Colonic mucosa (tissue), 4 donors: Measurements from ENCODE around the gene RNF17. TPM values are rescaled to one million over a fixed set of nuclear protein-coding genes. Genes with fewer than 3 reads are reported as not detected.
"Not testable (repeated sequence)": the region's sequence is repeated elsewhere in the genome, so short reads cannot be mapped to it uniquely, and the experiment has no call there.

ENCODE experiments used
- DNase-seq: peaks from one replicate; pipeline ENCODE4 v3.0.0-alpha.2; 2020
- H3K27ac ChIP-seq: fragments of 200-600 bp; one replicate; pipeline ENCODE4 v1.8.0; 2021
- H3K27me3 ChIP-seq: fragments of 200-600 bp; one replicate; pipeline ENCODE4 v1.8.0; 2021
- H3K36me3 ChIP-seq: fragments of 200-600 bp; one replicate; pipeline ENCODE4 v1.8.0; 2021
- H3K4me1 ChIP-seq: fragments of 200-600 bp; one replicate; pipeline ENCODE4 v1.8.0; 2021; ENCODE audit warnings: mild to moderate bottlenecking
- H3K4me3 ChIP-seq: fragments of 200-600 bp; one replicate; pipeline ENCODE4 v1.8.0; 2021
- H3K9ac ChIP-seq, 2 donors: one replicate each; pipeline ENCODE4 v1.7.0; 2013; ENCODE audit warnings: control low read depth in 2 of 2, low read depth in 2 of 2, low read length in 2 of 2
- H3K9me3 ChIP-seq: fragments of 200-600 bp; one replicate; pipeline ENCODE4 v1.8.0; 2021
- intact Hi-C: fragments of 100-400 bp; cut with DNase I; formaldehyde crosslinking; loops from one replicate; pipeline ENCODE4 v1.14.1; 2022
- total RNA-seq, 2 donors: library from RNA; stranded (reverse); fragmentation: NEBNext Ultra II Directional in 1 of 2; extraction: Animal tissue kit (Norgen Biotek cat#: 25700) in 1 of 2; gene quantifications; one replicate each; pipeline ENCODE4 v1.2.1, GENCODE V29; 2021
- TF ChIP-seq, protein P1 (sequence below): fragments of 200-600 bp; IDR thresholded peaks from one replicate; pipeline ENCODE4 v1.8.0; 2022; ENCODE audit warnings: antibody characterized with exemption, mild to moderate bottlenecking
- donor health status: healthy.
- donor health status: DM: no; HTN: no; CAD: no.
- donor health status: DM: no; HTN: no; CAD: no.

RNF17 gene
- total RNA-seq, 2 donors from 2014 or later: not detected

DNA sequence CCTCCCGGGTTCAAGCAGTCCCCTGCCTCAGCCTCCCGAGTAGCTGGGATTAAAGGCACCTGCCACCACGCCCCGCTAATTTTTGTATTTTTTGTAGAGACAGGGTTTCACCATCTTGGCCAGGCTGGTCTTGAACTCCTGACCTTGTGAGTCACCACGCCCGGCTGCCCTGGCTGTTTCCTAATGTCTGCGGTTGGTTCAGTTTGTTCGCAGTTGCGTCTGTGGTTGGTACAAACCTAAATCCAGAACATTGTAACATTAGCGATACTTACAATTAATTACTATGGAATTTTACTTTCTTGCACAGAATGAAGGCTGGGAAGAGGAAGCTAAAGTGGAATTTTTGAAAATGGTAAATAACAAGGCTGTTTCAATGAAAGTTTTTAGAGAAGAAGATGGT lies 38.1 kb downstream of the RNF17 start:
- Histone ChIP-seq H3K9me3 (no peaks in the 10 kb centered on the region), H3K4me1 (no peaks in the 10 kb centered on the region), H3K27ac (no peak overlapping the region), H3K36me3 (no peaks in the 10 kb centered on the region), H3K4me3 (no peak overlapping the region), H3K27me3 (no peaks in the 10 kb centered on the region), H3K9ac (no peak overlapping the region)
- intact Hi-C loops: no loop called here
- TF ChIP-seq, protein P1, sequence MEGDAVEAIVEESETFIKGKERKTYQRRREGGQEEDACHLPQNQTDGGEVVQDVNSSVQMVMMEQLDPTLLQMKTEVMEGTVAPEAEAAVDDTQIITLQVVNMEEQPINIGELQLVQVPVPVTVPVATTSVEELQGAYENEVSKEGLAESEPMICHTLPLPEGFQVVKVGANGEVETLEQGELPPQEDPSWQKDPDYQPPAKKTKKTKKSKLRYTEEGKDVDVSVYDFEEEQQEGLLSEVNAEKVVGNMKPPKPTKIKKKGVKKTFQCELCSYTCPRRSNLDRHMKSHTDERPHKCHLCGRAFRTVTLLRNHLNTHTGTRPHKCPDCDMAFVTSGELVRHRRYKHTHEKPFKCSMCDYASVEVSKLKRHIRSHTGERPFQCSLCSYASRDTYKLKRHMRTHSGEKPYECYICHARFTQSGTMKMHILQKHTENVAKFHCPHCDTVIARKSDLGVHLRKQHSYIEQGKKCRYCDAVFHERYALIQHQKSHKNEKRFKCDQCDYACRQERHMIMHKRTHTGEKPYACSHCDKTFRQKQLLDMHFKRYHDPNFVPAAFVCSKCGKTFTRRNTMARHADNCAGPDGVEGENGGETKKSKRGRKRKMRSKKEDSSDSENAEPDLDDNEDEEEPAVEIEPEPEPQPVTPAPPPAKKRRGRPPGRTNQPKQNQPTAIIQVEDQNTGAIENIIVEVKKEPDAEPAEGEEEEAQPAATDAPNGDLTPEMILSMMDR: no peak
- no peak for DNase-seq

GRCh38 chr13:24821207-24821606 lies 57.2 kb downstream of the RNF17 start:
- H3K9me3 ChIP-seq: no peaks in the 10 kb centered on the region
- H3K36me3 ChIP-seq: no peaks in the 10 kb centered on the region
- H3K9ac ChIP-seq: no peak overlapping the region
- no peaks in the 10 kb centered on the region for H3K4me1 ChIP-seq
- no peak for DNase-seq
- intact Hi-C loops: no loop called here
- TF ChIP-seq, protein P1: no peak
- H3K27ac ChIP-seq: no peak overlapping the region
- no peaks in the 10 kb centered on the region for H3K27me3 ChIP-seq
- H3K4me3 ChIP-seq: no peak overlapping the region

- H3K4me1 ChIP-seq: no peaks in the 10 kb centered on the region
- H3K27ac ChIP-seq: no peak overlapping the region
- no peak for DNase-seq
- no peaks in the 10 kb centered on the region for H3K9me3 ChIP-seq
- H3K4me3 ChIP-seq: no peak overlapping the region
- TF ChIP-seq, protein P1: no peak
- intact Hi-C loops: no loop called here
- H3K27me3 ChIP-seq: no peaks in the 10 kb centered on the region
- H3K36me3 ChIP-seq: no peaks in the 10 kb centered on the region
- H3K9ac ChIP-seq: no peak overlapping the region
These were observed 58.7 kb downstream of the RNF17 start for GRCh38 chr13:24822640-24823039.

GRCh38 chr13:24823122-24823710 lies 59.2 kb downstream of the RNF17 start:
- H3K4me1 ChIP-seq, H3K9ac ChIP-seq, intact Hi-C loops, H3K9me3 ChIP-seq, H3K27ac ChIP-seq, H3K4me3 ChIP-seq, H3K27me3 ChIP-seq, DNase-seq, H3K36me3 ChIP-seq: not testable (repeated sequence)

GRCh38 chr13:24827799-24828198 lies 63.8 kb downstream of the RNF17 start:
- intact Hi-C loops: no loop called here
- no peaks in the 10 kb centered on the region for H3K36me3 ChIP-seq
- TF ChIP-seq, protein P1: no peak
- H3K9me3 ChIP-seq: no peaks in the 10 kb centered on the region
- H3K9ac ChIP-seq: no peak overlapping the region
- no peak for DNase-seq
- no peak overlapping the region for H3K4me3 ChIP-seq
- H3K27ac ChIP-seq: no peak overlapping the region
- no peaks in the 10 kb centered on the region for H3K4me1 ChIP-seq
- H3K27me3 ChIP-seq: no peaks in the 10 kb centered on the region

- H3K4me1 ChIP-seq: no peaks in the 10 kb centered on the region
- H3K4me3 ChIP-seq: no peak overlapping the region
- H3K36me3 ChIP-seq: no peaks in the 10 kb centered on the region
- intact Hi-C loops: no loop called here
- no peaks in the 10 kb centered on the region for H3K27me3 ChIP-seq
- peak; percentile 19 for DNase-seq
- no peaks in the 10 kb centered on the region for H3K9me3 ChIP-seq
- no peak overlapping the region for H3K9ac ChIP-seq
- H3K27ac ChIP-seq: no peak overlapping the region
- TF ChIP-seq, protein P1: no peak
These were observed 71.0 kb downstream of the RNF17 start for GRCh38 chr13:24834902-24835510.

GRCh38 chr13:24837528-24837927 lies 73.6 kb downstream of the RNF17 start:
- H3K4me3 ChIP-seq, H3K9me3 ChIP-seq, H3K4me1 ChIP-seq, intact Hi-C loops, H3K27ac ChIP-seq, H3K36me3 ChIP-seq, H3K9ac ChIP-seq, DNase-seq, H3K27me3 ChIP-seq: not testable (repeated sequence)
